CD8-positive, alpha-beta memory T cell (primary cell): ENCODE results near the gene WASHC1. TPM values are rescaled to one million over a fixed set of nuclear protein-coding genes. Genes with fewer than 3 reads are reported as not detected.
"Not testable (repeated sequence)": the region's sequence is repeated elsewhere in the genome, so short reads cannot be mapped to it uniquely, and the experiment has no call there.

Source experiments
- CTCF ChIA-PET: fragments of 350-600 bp; sonication (Branson Sonifier 250); formaldehyde crosslinking; loops from one replicate; lab custom pipeline; 2021; ENCODE audit warnings: antibody characterized with exemption; lab: Charles Lee
- POLR2A ChIA-PET: fragments of 350-600 bp; sonication (Branson Sonifier 250); formaldehyde crosslinking; loops from one replicate; lab custom pipeline; 2021; ENCODE audit warnings: antibody characterized with exemption; lab: Charles Lee
- DNase-seq, 5 donors: peaks; one replicate each; pipeline versions ENCODE4 v3.0.0 to v3.0.0-alpha.2; 2020 to 2022; ENCODE audit warnings: mixed read lengths in 1 of 5
- H3K27ac ChIP-seq: one replicate; pipeline ENCODE4 v1.7.0; 2013; ENCODE audit warnings: low read depth, mild to moderate bottlenecking, low read length, moderate library complexity
- H3K27me3 ChIP-seq: 2 replicates; pipeline ENCODE4 v1.7.0; 2013; ENCODE audit warnings: low read length, mild to moderate bottlenecking; ENCODE audit not compliant: insufficient read depth, poor library complexity, severe bottlenecking
- H3K36me3 ChIP-seq: 2 replicates; pipeline ENCODE4 v1.7.0; 2013; ENCODE audit warnings: mild to moderate bottlenecking, low read length, moderate library complexity; ENCODE audit not compliant: insufficient read depth
- H3K4me1 ChIP-seq: 2 replicates; pipeline ENCODE4 v1.7.0; 2013; ENCODE audit warnings: mild to moderate bottlenecking, low read length, moderate library complexity; ENCODE audit not compliant: insufficient read depth
- H3K4me3 ChIP-seq: 2 replicates; pipeline ENCODE4 v1.7.0; 2013; ENCODE audit warnings: mild to moderate bottlenecking, low read length
- H3K9me3 ChIP-seq: 2 replicates; pipeline ENCODE4 v1.7.0; 2013; ENCODE audit warnings: mild to moderate bottlenecking, low read length
- H3K27ac Mint-ChIP-seq, 8 donors: one replicate each; pipeline ENCODE4 v1.8.0; 2020 to 2021; ENCODE audit warnings: mixed read lengths in 8 of 8, mild to moderate bottlenecking in 6 of 8, inconsistent platforms in 3 of 8, moderate library complexity in 3 of 8
- H3K27me3 Mint-ChIP-seq, 2 donors: one replicate each; pipeline ENCODE4 v1.8.0; 2020 to 2021; ENCODE audit warnings: mixed read lengths in 2 of 2, mild to moderate bottlenecking in 1 of 2, moderate library complexity in 1 of 2
- H3K36me3 Mint-ChIP-seq, 3 donors: one replicate each; pipeline ENCODE4 v1.8.0; 2020 to 2021; ENCODE audit warnings: mixed read lengths in 3 of 3, inconsistent platforms in 1 of 3, mild to moderate bottlenecking in 1 of 3
- H3K4me1 Mint-ChIP-seq, 3 donors: one replicate each; pipeline ENCODE4 v1.8.0; 2020 to 2021; ENCODE audit warnings: mixed read lengths in 3 of 3, inconsistent platforms in 1 of 3, mild to moderate bottlenecking in 1 of 3
- H3K4me3 Mint-ChIP-seq, 7 donors: one replicate each; pipeline ENCODE4 v1.8.0; 2020 to 2021; ENCODE audit warnings: mixed read lengths in 7 of 7, mild to moderate bottlenecking in 6 of 7, moderate library complexity in 4 of 7, inconsistent platforms in 2 of 7
- H3K9me3 Mint-ChIP-seq, 5 donors: one replicate each; pipeline ENCODE4 v1.8.0; 2020 to 2022; ENCODE audit warnings: mixed read lengths in 5 of 5, mild to moderate bottlenecking in 3 of 5, moderate library complexity in 2 of 5, inconsistent platforms in 1 of 5
- polyA plus RNA-seq: library from polyadenylated mRNA; unstranded; fragments of 300-500 nt; fragmentation: Illumina TruSeq; gene quantifications from one replicate; pipeline ENCODE4 v1.2.3, GENCODE V29; 2021
- total RNA-seq, 2 experiments: library from RNA; stranded (reverse); gene quantifications; one replicate each; pipeline ENCODE4 v1.2.3, GENCODE V29; 2021

WASHC1 gene
- total RNA-seq (10 to 100 TPM; 15.7 to 16.4 TPM), polyA plus RNA-seq (1.5 TPM)

DNA sequence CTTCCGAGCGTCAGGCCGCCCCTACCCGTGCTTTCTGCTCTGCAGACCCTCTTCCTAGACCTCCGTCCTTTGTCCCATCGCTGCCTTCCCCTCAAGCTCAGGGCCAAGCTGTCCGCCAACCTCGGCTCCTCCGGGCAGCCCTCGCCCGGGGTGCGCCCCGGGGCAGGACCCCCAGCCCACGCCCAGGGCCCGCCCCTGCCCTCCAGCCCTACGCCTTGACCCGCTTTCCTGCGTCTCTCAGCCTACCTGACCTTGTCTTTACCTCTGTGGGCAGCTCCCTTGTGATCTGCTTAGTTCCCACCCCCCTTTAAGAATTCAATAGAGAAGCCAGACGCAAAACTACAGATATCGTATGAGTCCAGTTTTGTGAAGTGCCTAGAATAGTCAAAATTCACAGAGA, at the start of gene WASHC1:
Gene WASHC1, minus strand, starts transcription at position 101 of the 400 bp plus-strand sequence. CDS start 4,457 bp downstream, outside the sequence.
- H3K27me3 ChIP-seq, H3K4me3 ChIP-seq, H3K27me3 Mint-ChIP-seq, H3K9me3 Mint-ChIP-seq, CTCF ChIA-PET, H3K36me3 ChIP-seq, H3K9me3 ChIP-seq, H3K4me3 Mint-ChIP-seq, H3K4me1 Mint-ChIP-seq, H3K4me1 ChIP-seq, H3K27ac ChIP-seq, POLR2A ChIA-PET, H3K27ac Mint-ChIP-seq, H3K36me3 Mint-ChIP-seq, DNase-seq: not testable (repeated sequence)

- H3K27me3 Mint-ChIP-seq, H3K9me3 ChIP-seq, H3K9me3 Mint-ChIP-seq, H3K4me1 Mint-ChIP-seq, H3K36me3 Mint-ChIP-seq, POLR2A ChIA-PET, H3K4me3 ChIP-seq, H3K4me3 Mint-ChIP-seq, H3K27me3 ChIP-seq, H3K4me1 ChIP-seq, H3K36me3 ChIP-seq, H3K27ac Mint-ChIP-seq, CTCF ChIA-PET, DNase-seq, H3K27ac ChIP-seq: not testable (repeated sequence)
Measured at GRCh38 chr9:78333-78732, 49.1 kb upstream of the WASHC1 start.

GRCh38 chr9:76389-76788, 47.1 kb upstream of the WASHC1 start:
- H3K9me3 ChIP-seq, H3K4me1 Mint-ChIP-seq, DNase-seq, H3K36me3 ChIP-seq, H3K9me3 Mint-ChIP-seq, H3K36me3 Mint-ChIP-seq, H3K27ac Mint-ChIP-seq, H3K27me3 ChIP-seq, CTCF ChIA-PET, POLR2A ChIA-PET, H3K27ac ChIP-seq, H3K4me3 Mint-ChIP-seq, H3K4me1 ChIP-seq, H3K4me3 ChIP-seq: not testable (repeated sequence)
- H3K27me3 Mint-ChIP-seq = peaks cover 7 to 14% of the 10 kb centered on the region in 2 donors

GRCh38 chr9:73900-74525, 44.8 kb upstream of the WASHC1 start:
- H3K4me1 Mint-ChIP-seq, H3K36me3 Mint-ChIP-seq, H3K4me1 ChIP-seq, H3K9me3 Mint-ChIP-seq, H3K9me3 ChIP-seq, H3K4me3 ChIP-seq, H3K27ac ChIP-seq, POLR2A ChIA-PET, H3K36me3 ChIP-seq, H3K27me3 ChIP-seq, H3K27me3 Mint-ChIP-seq, H3K27ac Mint-ChIP-seq, CTCF ChIA-PET, DNase-seq: not testable (repeated sequence)
- peak overlapping the region in 6 of 7 donors; percentile 66 to 89 (median 70) for H3K4me3 Mint-ChIP-seq

GRCh38 chr9:73076-73899, 44.0 kb upstream of the WASHC1 start:
- H3K27me3 ChIP-seq, CTCF ChIA-PET, POLR2A ChIA-PET, H3K4me1 ChIP-seq, H3K27ac ChIP-seq, H3K36me3 Mint-ChIP-seq, H3K27ac Mint-ChIP-seq, H3K4me1 Mint-ChIP-seq, H3K36me3 ChIP-seq, H3K9me3 ChIP-seq, H3K4me3 ChIP-seq, H3K27me3 Mint-ChIP-seq, H3K9me3 Mint-ChIP-seq: not testable (repeated sequence)
- DNase-seq = peak in 2 of 5 donors; percentile 18 to 45
- H3K4me3 Mint-ChIP-seq = peak overlapping the region in 6 of 7 donors; percentile 66 to 89 (median 70)

GRCh38 chr9:63031-63629, 33.9 kb upstream of the WASHC1 start:
- POLR2A ChIA-PET, H3K4me1 ChIP-seq, H3K36me3 ChIP-seq, H3K9me3 Mint-ChIP-seq, H3K9me3 ChIP-seq, H3K36me3 Mint-ChIP-seq, CTCF ChIA-PET, H3K27me3 ChIP-seq, H3K27ac ChIP-seq, H3K4me3 ChIP-seq, H3K27me3 Mint-ChIP-seq: not testable (repeated sequence)
- H3K27ac Mint-ChIP-seq = peak overlapping the region in 7 of 8 donors; percentile 45 to 87 (median 65)
- H3K4me1 Mint-ChIP-seq = peaks cover 8 to 17% (median 15%) of the 10 kb centered on the region in 3 donors
- peak; percentile 24 to 81 (median 54) for DNase-seq
- peak overlapping the region in 5 of 7 donors; percentile 54 to 76 (median 59) for H3K4me3 Mint-ChIP-seq

DNA sequence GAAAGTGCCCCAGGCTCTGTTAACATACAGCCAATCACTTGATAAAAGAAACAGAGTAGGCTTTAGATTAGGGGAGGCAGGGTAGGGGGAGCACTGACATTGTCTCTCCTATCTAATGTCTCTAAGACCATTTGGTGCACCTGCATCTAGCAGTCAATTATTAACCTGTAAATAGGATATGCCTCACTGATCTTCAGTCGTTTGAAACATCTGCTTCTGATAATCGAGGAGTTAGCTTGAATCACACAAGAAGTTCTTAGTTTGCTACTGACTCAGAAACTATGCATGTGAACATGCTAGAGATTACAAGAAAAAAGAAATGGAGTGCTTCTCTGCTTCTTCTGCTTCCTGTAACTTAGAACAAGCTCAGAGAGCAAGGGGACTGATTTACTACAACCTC, 23.4 kb upstream of the WASHC1 start:
- DNase-seq, H3K36me3 Mint-ChIP-seq, H3K4me1 Mint-ChIP-seq, H3K4me1 ChIP-seq, POLR2A ChIA-PET, H3K27ac Mint-ChIP-seq, H3K9me3 Mint-ChIP-seq, H3K27me3 Mint-ChIP-seq, H3K27ac ChIP-seq, H3K27me3 ChIP-seq, H3K4me3 Mint-ChIP-seq, CTCF ChIA-PET, H3K36me3 ChIP-seq, H3K4me3 ChIP-seq, H3K9me3 ChIP-seq: not testable (repeated sequence)

- peaks cover 2 to 12% of the 10 kb centered on the region in 2 donors for H3K27me3 Mint-ChIP-seq
- CTCF ChIA-PET = not testable (repeated sequence)
Measured at GRCh38 chr9:48190-48842, 19.1 kb upstream of the WASHC1 start.

More at GRCh38 chr9:48190-48842, 19.1 kb upstream of the WASHC1 start:
- H3K27ac Mint-ChIP-seq, H3K4me3 Mint-ChIP-seq, H3K4me1 Mint-ChIP-seq, H3K36me3 ChIP-seq, H3K27me3 ChIP-seq, H3K9me3 ChIP-seq, H3K4me1 ChIP-seq, H3K27ac ChIP-seq, H3K4me3 ChIP-seq, DNase-seq, H3K9me3 Mint-ChIP-seq, H3K36me3 Mint-ChIP-seq, POLR2A ChIA-PET: not testable (repeated sequence)
